ENCODE measurements around the gene SEMA3G.

The SEMA3G gene

DNA sequence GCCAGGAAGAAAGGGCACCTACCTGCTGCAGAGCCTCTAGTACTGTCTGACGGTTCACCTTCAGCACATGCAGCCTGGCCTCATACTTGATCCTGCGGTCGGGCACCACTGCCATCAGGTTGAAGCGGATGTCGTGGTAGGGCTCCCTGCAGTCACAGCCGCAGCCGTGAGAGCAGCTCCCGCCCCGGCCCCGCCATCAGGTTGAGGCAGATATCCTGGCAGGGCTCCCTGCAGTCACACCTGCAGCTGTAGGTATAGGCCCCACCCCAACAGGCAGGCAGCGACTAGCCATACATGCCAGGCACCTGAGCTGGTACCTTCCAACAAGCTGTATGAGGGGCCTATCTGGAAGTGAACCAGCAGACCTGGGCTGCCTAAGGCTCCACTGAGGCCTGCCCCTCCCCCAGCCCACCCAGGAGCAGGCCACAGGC, 38.7 kb downstream of the SEMA3G start:
- DNase-seq (ENCODE audit: low read depth) = no peak
- TF ChIP-seq, protein P1, sequence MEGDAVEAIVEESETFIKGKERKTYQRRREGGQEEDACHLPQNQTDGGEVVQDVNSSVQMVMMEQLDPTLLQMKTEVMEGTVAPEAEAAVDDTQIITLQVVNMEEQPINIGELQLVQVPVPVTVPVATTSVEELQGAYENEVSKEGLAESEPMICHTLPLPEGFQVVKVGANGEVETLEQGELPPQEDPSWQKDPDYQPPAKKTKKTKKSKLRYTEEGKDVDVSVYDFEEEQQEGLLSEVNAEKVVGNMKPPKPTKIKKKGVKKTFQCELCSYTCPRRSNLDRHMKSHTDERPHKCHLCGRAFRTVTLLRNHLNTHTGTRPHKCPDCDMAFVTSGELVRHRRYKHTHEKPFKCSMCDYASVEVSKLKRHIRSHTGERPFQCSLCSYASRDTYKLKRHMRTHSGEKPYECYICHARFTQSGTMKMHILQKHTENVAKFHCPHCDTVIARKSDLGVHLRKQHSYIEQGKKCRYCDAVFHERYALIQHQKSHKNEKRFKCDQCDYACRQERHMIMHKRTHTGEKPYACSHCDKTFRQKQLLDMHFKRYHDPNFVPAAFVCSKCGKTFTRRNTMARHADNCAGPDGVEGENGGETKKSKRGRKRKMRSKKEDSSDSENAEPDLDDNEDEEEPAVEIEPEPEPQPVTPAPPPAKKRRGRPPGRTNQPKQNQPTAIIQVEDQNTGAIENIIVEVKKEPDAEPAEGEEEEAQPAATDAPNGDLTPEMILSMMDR (IDR thresholded peaks at IDR 0.05; ENCODE audit: low read depth, low read length, missing control alignments) = no peak

GRCh38 chr3:52405601-52406110, 39.2 kb downstream of the SEMA3G start:
- in situ Hi-C loops (cut with HindIII; ENCODE audit: low sequenced_read_pairs) = no loop called here
- no peak overlapping the region for H3K4me3 ChIP-seq (ENCODE audit: low read depth, low read length)
- no peak for DNase-seq (ENCODE audit: low read depth)
- TF ChIP-seq, protein P1 (IDR thresholded peaks at IDR 0.05; ENCODE audit: low read depth, low read length, missing control alignments) = no peak

More for the DNA sequence above, 38.7 kb downstream of the SEMA3G start:
- H3K4me3 ChIP-seq (ENCODE audit: low read depth, low read length) = no peak overlapping the region
- in situ Hi-C loops (cut with HindIII; ENCODE audit: low sequenced_read_pairs) = no loop called here

GRCh38 chr3:52405066-52405465, 39.8 kb downstream of the SEMA3G start:
- no peak overlapping the region for H3K4me3 ChIP-seq (ENCODE audit: low read depth, low read length)
- TF ChIP-seq, protein P1 (IDR thresholded peaks at IDR 0.05; ENCODE audit: low read depth, low read length, missing control alignments) = no peak
- in situ Hi-C loops (cut with HindIII; ENCODE audit: low sequenced_read_pairs) = no loop called here
- no peak for DNase-seq (ENCODE audit: low read depth)

- in situ Hi-C loops (cut with HindIII; ENCODE audit: low sequenced_read_pairs) = no loop called here
- TF ChIP-seq, protein P1 (IDR thresholded peaks at IDR 0.05; ENCODE audit: low read depth, low read length, missing control alignments) = no peak
- H3K4me3 ChIP-seq (ENCODE audit: low read depth, low read length) = no peak overlapping the region
- DNase-seq (ENCODE audit: low read depth) = no peak
Measured at GRCh38 chr3:52404391-52404790, 40.5 kb downstream of the SEMA3G start.

- no peak for DNase-seq (ENCODE audit: low read depth)
- in situ Hi-C loops (cut with HindIII; ENCODE audit: low sequenced_read_pairs) = no loop called here
Measured at GRCh38 chr3:52403955-52404354, 40.9 kb downstream of the SEMA3G start.

GRCh38 chr3:52403271-52403841, 41.5 kb downstream of the SEMA3G start:
- in situ Hi-C loops (cut with HindIII; ENCODE audit: low sequenced_read_pairs) = no loop called here
- H3K4me3 ChIP-seq (ENCODE audit: low read depth, low read length) = no peak overlapping the region
- no peak for DNase-seq (ENCODE audit: low read depth)
- TF ChIP-seq, protein P1 (IDR thresholded peaks at IDR 0.05; ENCODE audit: low read depth, low read length, missing control alignments) = no peak

More at GRCh38 chr3:52403955-52404354, 40.9 kb downstream of the SEMA3G start:
- TF ChIP-seq, protein P1 (IDR thresholded peaks at IDR 0.05; ENCODE audit: low read depth, low read length, missing control alignments) = no peak
- no peak overlapping the region for H3K4me3 ChIP-seq (ENCODE audit: low read depth, low read length)

Data from astrocyte of the cerebellum (primary cell).